HEK293 (cell line): ENCODE results near the gene LHX4.

Experiments
- CTCF ChIA-PET: fragments of 350-600 bp; formaldehyde crosslinking; extraction: SDS; loops from one replicate; lab custom pipeline; 2021; ENCODE audit warnings: antibody characterized with exemption; lab: Yijun Ruan, JAX
- POLR2A ChIA-PET: fragments of 300-600 bp; formaldehyde crosslinking; extraction: SDS; loops from one replicate; lab custom pipeline; 2020; ENCODE audit warnings: antibody characterized with exemption, inconsistent platforms; lab: Yijun Ruan, JAX
- H3K27ac ChIP-seq: fragments of 200-500 bp; sonication (Bioruptor generic); 2 replicates; pipeline ENCODE4 v1.5.1; 2014; ENCODE audit warnings: low read depth, low read length, control low read depth, inconsistent platforms; ENCODE audit errors: extremely low read depth
- H3K36me3 ChIP-seq, 2 experiments: fragments of 200-500 bp in 1 of 2; sonication (Bioruptor generic) in 1 of 2; 1 replicate in 1 of 2; 2 replicates in 1 of 2; pipeline ENCODE4 v1.5.1; 2014 to 2017; ENCODE audit warnings: inconsistent platforms in 2 of 2, low read length in 2 of 2; ENCODE audit not compliant: control insufficient read depth in 2 of 2, insufficient read depth in 1 of 2
- H3K4me1 ChIP-seq: fragments of 200-500 bp; sonication (Bioruptor generic); 2 replicates; pipeline ENCODE4 v1.5.1; 2014; ENCODE audit warnings: mild to moderate bottlenecking, low read length, inconsistent platforms; ENCODE audit not compliant: control insufficient read depth, insufficient read depth
- H3K4me3 ChIP-seq: 2 replicates; pipeline ENCODE4 v1.5.1; 2011; ENCODE audit warnings: low read depth, mild to moderate bottlenecking, control low read depth, low read length, moderate library complexity
- H3K9me3 ChIP-seq: fragments of 200-500 bp; sonication (Bioruptor generic); 2 replicates; pipeline ENCODE4 v1.5.1; 2014; ENCODE audit warnings: low read depth, low read length, inconsistent platforms; ENCODE audit not compliant: control insufficient read depth, insufficient read depth
- AEBP2 ChIP-seq: fragments of 450-650 bp; formaldehyde crosslinking; IDR thresholded peaks from 2 replicates; pipeline ENCODE4 v1.5.1; 2016; ENCODE audit warnings: missing biosample characterization, missing genetic modification characterization, borderline replicate concordance
- MYNN ChIP-seq: fragments of 450-650 bp; formaldehyde crosslinking; IDR thresholded peaks from 2 replicates; pipeline ENCODE4 v1.5.1; 2016; ENCODE audit warnings: missing biosample characterization, missing genetic modification characterization, borderline replicate concordance
- SP3 ChIP-seq: fragments of 450-650 bp; formaldehyde crosslinking; IDR thresholded peaks from 2 replicates; pipeline ENCODE4 v1.5.1; 2016; ENCODE audit warnings: missing biosample characterization, missing genetic modification characterization
- TCF7L2 ChIP-seq: IDR thresholded peaks from 2 replicates; pipeline ENCODE4 v1.6.1; 2011; ENCODE audit warnings: low read depth, mild to moderate bottlenecking, inconsistent platforms, low read length, moderate library complexity, borderline replicate concordance
- WT1 ChIP-seq: fragments of 450-650 bp; formaldehyde crosslinking; IDR thresholded peaks from 2 replicates; pipeline ENCODE4 v1.5.1; 2016; ENCODE audit warnings: missing biosample characterization, missing genetic modification characterization
- ZFP3 ChIP-seq: fragments of 450-650 bp; formaldehyde crosslinking; IDR thresholded peaks from 2 replicates; pipeline ENCODE4 v1.5.1; 2016; ENCODE audit warnings: low read depth, missing biosample characterization, missing genetic modification characterization
- ZNF157 ChIP-seq: fragments of 450-650 bp; formaldehyde crosslinking; IDR thresholded peaks from 2 replicates; pipeline ENCODE4 v1.5.1; 2016; ENCODE audit warnings: missing biosample characterization, missing genetic modification characterization
- ZNF521 ChIP-seq: fragments of 450-650 bp; formaldehyde crosslinking; IDR thresholded peaks from 2 replicates; pipeline ENCODE4 v1.5.1; 2017; ENCODE audit warnings: missing biosample characterization, mild to moderate bottlenecking, missing genetic modification characterization
- ZNF560 ChIP-seq: fragments of 450-650 bp; formaldehyde crosslinking; IDR thresholded peaks from 2 replicates; pipeline ENCODE4 v1.5.1; 2017; ENCODE audit warnings: missing biosample characterization, missing genetic modification characterization, borderline replicate concordance
- ZNF610 ChIP-seq: fragments of 450-650 bp; formaldehyde crosslinking; IDR thresholded peaks from 2 replicates; pipeline ENCODE4 v1.5.1; 2016; ENCODE audit warnings: missing biosample characterization, missing genetic modification characterization, borderline replicate concordance
- ZNF629 ChIP-seq: fragments of 450-650 bp; formaldehyde crosslinking; IDR thresholded peaks from 2 replicates; pipeline ENCODE4 v1.5.1; 2017; ENCODE audit warnings: missing biosample characterization, missing genetic modification characterization
- ZNF639 ChIP-seq: fragments of 450-650 bp; formaldehyde crosslinking; IDR thresholded peaks from 2 replicates; pipeline ENCODE4 v1.5.1; 2016; ENCODE audit warnings: missing biosample characterization, missing genetic modification characterization
- ZNF747 ChIP-seq: fragments of 450-650 bp; formaldehyde crosslinking; IDR thresholded peaks from 2 replicates; pipeline ENCODE4 v1.5.1; 2016; ENCODE audit warnings: missing biosample characterization, missing genetic modification characterization
- ZNF843 ChIP-seq: fragments of 450-650 bp; formaldehyde crosslinking; IDR thresholded peaks from 2 replicates; pipeline ENCODE4 v1.5.1; 2016; ENCODE audit warnings: missing biosample characterization, missing genetic modification characterization
- TF ChIP-seq, protein P1 (sequence below): fragments of 450-650 bp; formaldehyde crosslinking; IDR thresholded peaks from 2 replicates; pipeline ENCODE4 v1.5.1; 2016; ENCODE audit warnings: missing biosample characterization, missing genetic modification characterization
- TF ChIP-seq, protein P2 (sequence below): fragments of 450-650 bp; formaldehyde crosslinking; IDR thresholded peaks from 2 replicates; pipeline ENCODE4 v1.5.1; 2016; ENCODE audit warnings: missing biosample characterization, missing genetic modification characterization

The LHX4 gene

DNA sequence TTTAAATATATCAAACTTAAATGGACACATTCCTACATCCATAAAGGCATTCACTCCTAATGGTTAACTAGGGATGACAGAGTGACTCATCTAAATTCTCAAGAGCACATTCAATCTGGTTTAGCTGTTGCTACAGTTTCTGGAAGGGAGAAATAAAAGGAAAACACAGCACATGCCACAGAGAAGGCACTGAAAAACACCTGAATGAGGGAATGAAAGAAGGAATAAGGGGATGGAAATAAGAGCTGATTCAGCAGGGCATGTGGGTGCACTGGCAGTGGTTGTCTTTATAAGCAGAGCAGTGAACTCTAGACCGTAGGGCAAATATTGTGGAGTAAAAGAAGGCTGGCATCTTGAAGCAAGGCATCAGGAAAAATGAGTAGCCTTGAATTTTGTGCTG, 79.3 kb downstream of the LHX4 start (continued):
- TF ChIP-seq, protein P1, sequence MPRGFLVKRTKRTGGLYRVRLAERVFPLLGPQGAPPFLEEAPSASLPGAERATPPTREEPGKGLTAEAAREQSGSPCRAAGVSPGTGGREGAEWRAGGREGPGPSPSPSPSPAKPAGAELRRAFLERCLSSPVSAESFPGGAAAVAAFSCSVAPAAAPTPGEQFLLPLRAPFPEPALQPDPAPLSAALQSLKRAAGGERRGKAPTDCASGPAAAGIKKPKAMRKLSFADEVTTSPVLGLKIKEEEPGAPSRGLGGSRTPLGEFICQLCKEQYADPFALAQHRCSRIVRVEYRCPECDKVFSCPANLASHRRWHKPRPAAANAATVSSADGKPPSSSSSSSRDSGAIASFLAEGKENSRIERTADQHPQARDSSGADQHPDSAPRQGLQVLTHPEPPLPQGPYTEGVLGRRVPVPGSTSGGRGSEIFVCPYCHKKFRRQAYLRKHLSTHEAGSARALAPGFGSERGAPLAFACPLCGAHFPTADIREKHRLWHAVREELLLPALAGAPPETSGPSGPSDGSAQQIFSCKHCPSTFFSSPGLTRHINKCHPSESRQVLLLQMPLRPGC = no peak
- TF ChIP-seq ZNF843 (tag by site-specific recombination) (no peak), SP3 (tag by site-specific recombination) (no peak), TCF7L2 (no peak), ZNF610 (no peak), ZNF560 (tag by site-specific recombination) (no peak), MYNN (no peak)

DNA sequence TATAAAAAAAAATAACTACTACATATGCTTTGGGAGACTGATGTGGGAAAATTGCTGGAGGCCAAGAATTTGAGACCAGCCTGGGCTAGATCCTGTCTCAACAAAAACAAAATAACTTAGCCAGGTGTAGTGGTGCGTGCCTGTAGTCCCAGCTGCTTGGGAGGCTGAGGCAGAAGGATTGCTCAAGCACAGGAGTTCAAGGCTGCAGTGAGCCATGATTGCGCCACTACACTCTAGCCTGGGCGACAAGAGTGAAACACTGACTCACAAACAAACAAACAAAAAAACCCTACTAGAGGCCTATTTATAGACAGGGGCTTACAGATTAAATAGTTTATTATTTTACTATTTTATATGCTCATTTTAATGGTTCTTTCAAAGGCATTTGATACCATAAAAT, 80.0 kb downstream of the LHX4 start:
- ChIA-PET CTCF (interaction anchor here (0.7 to 1.6 kb wide), 2 partner anchors 19 to 57 kb away, joined by 4 read pairs; no protein-coding TSS in a partner anchor), POLR2A (no interaction called here)
- H3K4me1 ChIP-seq = no peaks in the 10 kb centered on the region
- TF ChIP-seq AEBP2 (tag by site-specific recombination) (no peak), WT1 (tag by site-specific recombination) (no peak), ZNF521 (tag by site-specific recombination) (no peak), ZFP3 (tag by site-specific recombination) (no peak), ZNF747 (tag by site-specific recombination) (no peak), SP3 (tag by site-specific recombination) (no peak), ZNF629 (no peak), ZNF157 (no peak), MYNN (no peak), ZNF639 (tag by site-specific recombination) (no peak)
- TF ChIP-seq, protein P1 = no peak
- TF ChIP-seq, protein P2, sequence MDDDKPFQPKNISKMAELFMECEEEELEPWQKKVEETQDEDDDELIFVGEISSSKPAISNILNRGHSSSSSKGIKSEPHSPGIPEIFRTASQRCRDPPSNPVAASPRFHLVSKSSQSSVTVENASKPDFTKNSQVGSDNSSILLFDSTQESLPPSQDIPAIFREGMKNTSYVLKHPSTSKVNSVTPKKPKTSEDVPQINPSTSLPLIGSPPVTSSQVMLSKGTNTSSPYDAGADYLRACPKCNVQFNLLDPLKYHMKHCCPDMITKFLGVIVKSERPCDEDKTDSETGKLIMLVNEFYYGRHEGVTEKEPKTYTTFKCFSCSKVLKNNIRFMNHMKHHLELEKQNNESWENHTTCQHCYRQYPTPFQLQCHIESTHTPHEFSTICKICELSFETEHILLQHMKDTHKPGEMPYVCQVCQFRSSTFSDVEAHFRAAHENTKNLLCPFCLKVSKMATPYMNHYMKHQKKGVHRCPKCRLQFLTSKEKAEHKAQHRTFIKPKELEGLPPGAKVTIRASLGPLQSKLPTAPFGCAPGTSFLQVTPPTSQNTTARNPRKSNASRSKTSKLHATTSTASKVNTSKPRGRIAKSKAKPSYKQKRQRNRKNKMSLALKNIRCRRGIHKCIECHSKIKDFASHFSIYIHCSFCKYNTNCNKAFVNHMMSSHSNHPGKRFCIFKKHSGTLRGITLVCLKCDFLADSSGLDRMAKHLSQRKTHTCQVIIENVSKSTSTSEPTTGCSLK = no peak
- no peaks in the 10 kb centered on the region for H3K9me3 ChIP-seq
- H3K27ac ChIP-seq = no peak overlapping the region
- H3K36me3 ChIP-seq = peaks cover 0 to 11% of the 10 kb centered on the region in 2 experiments; a peak in 1 of 3 replicates
- no peak overlapping the region for H3K4me3 ChIP-seq
